ENCODE results near the gene TTLL3. TPM values are rescaled to one million over a fixed set of nuclear protein-coding genes. Genes with fewer than 3 reads are reported as not detected.

The TTLL3 gene
- total and polyA plus RNA-seq, 2 of the 4 experiments (the other 2 are of a cell fraction), result 6.8 to 43.4 TPM

GRCh38 chr3:9779075-9779593 lies 30.9 kb upstream of the TTLL3 start:
- H2BK15ac ChIP-seq (ENCODE audit: low read depth, low read length), result no peak overlapping the region
- no CpG with 5 or more reads among the region's 6 CpGs for WGBS, 2 experiments (ENCODE audit: extremely low coverage in 2 of 2, insufficient read length in 1 of 2)
- H3K9me1 ChIP-seq (ENCODE audit: insufficient read depth, low read length), result peaks cover 9% of the 10 kb centered on the region; the same call in 1 of the 2 replicates
- H3K27me3 ChIP-seq (ENCODE audit: control insufficient read depth, insufficient read depth, low read length), result no peaks in the 10 kb centered on the region
- dilution Hi-C loops (cut with HindIII; ENCODE audit: low sequenced_read_pairs, unreplicated experiment), result no loop called here
- CTCF ChIA-PET, result no interaction called here
- intact Hi-C loops (cut with micrococcal nuclease), result no loop called here
- no peak overlapping the region for H3K23ac ChIP-seq (ENCODE audit: low read depth, low read length)
- H3K18ac ChIP-seq (ENCODE audit: low read depth, low read length), result no peak overlapping the region
- POLR2A ChIA-PET (ENCODE audit: unreplicated experiment), result no interaction called here
- TF ChIP-seq RAD21 (IDR thresholded peaks at IDR 0.05; ENCODE audit: low read length), result no peak
- TF ChIP-seq RFX5 (IDR thresholded peaks at IDR 0.05; ENCODE audit: low read depth, low read length), result no peak
- no peak for TF ChIP-seq RCOR1 (IDR thresholded peaks at IDR 0.05; ENCODE audit: insufficient replicate concordance, low read length)
- TF ChIP-seq MAZ (IDR thresholded peaks at IDR 0.05; ENCODE audit: borderline replicate concordance, low read depth, low read length), result no peak
- no peak for TF ChIP-seq SMC3 (IDR thresholded peaks at IDR 0.05; ENCODE audit: low read depth, low read length)
- TF ChIP-seq MXI1 (IDR thresholded peaks at IDR 0.05; ENCODE audit: borderline replicate concordance, low read depth, low read length), result no peak
- TF ChIP-seq NFE2L2 (IDR thresholded peaks at IDR 0.05; ENCODE audit: low read depth, low read length), result no peak
- TF ChIP-seq BHLHE40 (IDR thresholded peaks at IDR 0.05; ENCODE audit: low read depth, low read length), result no peak
- TF ChIP-seq POLR2A (IDR thresholded peaks at IDR 0.05; ENCODE audit: low read depth, low read length), result no peak
- no peak for TF ChIP-seq CTCF (conservative IDR thresholded peaks at IDR 0.05; ENCODE audit: low read depth, low read length)
- TF ChIP-seq ELK1 (IDR thresholded peaks at IDR 0.05; ENCODE audit: borderline replicate concordance, low read depth, low read length), result no peak
- no peak for TF ChIP-seq CHD1 (IDR thresholded peaks at IDR 0.05; ENCODE audit: low read depth, low read length)
- no peak for TF ChIP-seq USF2 (IDR thresholded peaks at IDR 0.05; ENCODE audit: low read depth, low read length)
- no peak for TF ChIP-seq FOS (IDR thresholded peaks at IDR 0.05; ENCODE audit: low read depth, low read length)
- peaks cover 3% of the 10 kb centered on the region for H3K4me1 ChIP-seq (ENCODE audit: control insufficient read depth, insufficient read depth, low read length)
- H3K4me2 ChIP-seq (ENCODE audit: low read depth, low read length), result no peak overlapping the region
- peaks cover 27% of the 10 kb centered on the region for H3K36me3 ChIP-seq (ENCODE audit: control insufficient read depth, insufficient read depth, low read length)
- H2BK5ac ChIP-seq (ENCODE audit: low read depth, low read length, poor library complexity, severe bottlenecking), result no peak overlapping the region
- no peak overlapping the region for H2BK120ac ChIP-seq (ENCODE audit: low read depth, low read length)
- H2BK20ac ChIP-seq (ENCODE audit: low read depth, low read length), result peak overlapping the region; percentile 41; the same call in 1 of the 2 replicates
- no peak overlapping the region for H4K91ac ChIP-seq (ENCODE audit: insufficient read depth, low read depth, low read length)
- H2AFZ ChIP-seq (replicated peaks; ENCODE audit: low read length, poor library complexity), result no peak overlapping the region
- in situ Hi-C loops (cut with MboI; ENCODE audit: low sequenced_read_pairs), result no loop called here
- no peak overlapping the region for H3K4ac ChIP-seq (ENCODE audit: low read depth, low read length)
- H3K79me1 ChIP-seq (ENCODE audit: low read depth in 1 of 2, low read length in 2 of 2), result peaks cover 0 to 3% of the 10 kb centered on the region in 2 experiments; a peak in 2 of 4 replicates
- no peak overlapping the region for H3K27ac ChIP-seq (ENCODE audit: insufficient read depth, low read length)
- no TSS peak for BruUV-seq (replicated peaks)
- H3K56ac ChIP-seq (ENCODE audit: extremely low read depth, insufficient read depth, low read length), result no peak overlapping the region
- no peaks in the 10 kb centered on the region for H3K9me3 ChIP-seq (ENCODE audit: control insufficient read depth, insufficient read depth, low read length)
- H3K9ac ChIP-seq (ENCODE audit: low read depth, low read length), result no peak overlapping the region
- peak overlapping the region; percentile 47 for H2AK9ac ChIP-seq (replicated peaks; ENCODE audit: low read depth, low read length, poor library complexity)
- no peak overlapping the region for H3K4me3 ChIP-seq (ENCODE audit: insufficient read depth, low read depth, low read length)
- H4K20me1 ChIP-seq (ENCODE audit: insufficient read depth, low read length), result no peaks in the 10 kb centered on the region
- no peak overlapping the region for H2AK5ac ChIP-seq (ENCODE audit: low read depth, low read length)
- no peak overlapping the region for H3K14ac ChIP-seq (replicated peaks; ENCODE audit: low read depth, low read length)
- no peak overlapping the region for H4K8ac ChIP-seq (ENCODE audit: low read depth in 2 of 2, low read length in 2 of 2)
- H4K5ac ChIP-seq (ENCODE audit: low read depth, low read length), result no peak overlapping the region
- DNase-seq (no peak), ATAC-seq (ENCODE audit: low read depth) (no peak)
